Esophagus muscularis mucosa (tissue), 4 donors: ENCODE data around the gene NVL.

Experiments used
- EP300 ChIP-seq: sonication (generic); formaldehyde crosslinking; IDR thresholded peaks from one replicate; pipeline ENCODE4 v1.6.1; 2017; ENCODE audit warnings: antibody characterized with exemption
- POLR2A ChIP-seq: fragments of 450-650 bp; IDR thresholded peaks from one replicate; pipeline ENCODE4 v1.6.1; 2017; ENCODE audit warnings: antibody characterized with exemption, moderate library complexity, mild to moderate bottlenecking, low read depth
- POLR2AphosphoS5 ChIP-seq, 2 donors: sonication (generic); formaldehyde crosslinking; IDR thresholded peaks; one replicate each; pipeline ENCODE4 v1.6.1; 2017; ENCODE audit warnings: antibody characterized with exemption in 2 of 2
- TF ChIP-seq, protein P1 (sequence below), 3 experiments: fragments of 200-600 bp in 2 of 3; fragments of 450-650 bp in 1 of 3; sonication (generic) in 2 of 3; IDR thresholded peaks; one replicate each; pipeline ENCODE4 v1.5.1; 2017 to 2019; ENCODE audit warnings: antibody characterized with exemption in 3 of 3, mild to moderate bottlenecking in 2 of 3, moderate library complexity in 1 of 3

DNA sequence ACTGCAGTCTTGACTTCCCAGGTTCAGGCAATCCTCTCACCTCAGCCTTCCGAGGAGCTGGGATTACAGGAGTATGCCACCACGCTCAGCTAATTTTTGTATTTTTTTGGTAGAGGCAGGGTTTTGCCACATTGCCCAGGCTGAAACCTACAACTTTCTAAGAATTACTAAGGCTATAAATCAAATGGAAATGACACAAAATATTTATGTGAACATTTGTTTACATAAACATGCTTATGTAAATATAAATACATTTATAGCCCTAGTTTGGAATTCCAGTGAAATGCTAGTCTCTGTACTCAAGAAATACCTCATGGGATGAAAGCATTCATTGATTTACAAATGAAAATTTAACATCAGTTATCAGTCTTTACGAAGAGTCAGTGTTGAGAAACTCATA is 47.8 kb downstream of the NVL start:
- TF ChIP-seq, protein P1, sequence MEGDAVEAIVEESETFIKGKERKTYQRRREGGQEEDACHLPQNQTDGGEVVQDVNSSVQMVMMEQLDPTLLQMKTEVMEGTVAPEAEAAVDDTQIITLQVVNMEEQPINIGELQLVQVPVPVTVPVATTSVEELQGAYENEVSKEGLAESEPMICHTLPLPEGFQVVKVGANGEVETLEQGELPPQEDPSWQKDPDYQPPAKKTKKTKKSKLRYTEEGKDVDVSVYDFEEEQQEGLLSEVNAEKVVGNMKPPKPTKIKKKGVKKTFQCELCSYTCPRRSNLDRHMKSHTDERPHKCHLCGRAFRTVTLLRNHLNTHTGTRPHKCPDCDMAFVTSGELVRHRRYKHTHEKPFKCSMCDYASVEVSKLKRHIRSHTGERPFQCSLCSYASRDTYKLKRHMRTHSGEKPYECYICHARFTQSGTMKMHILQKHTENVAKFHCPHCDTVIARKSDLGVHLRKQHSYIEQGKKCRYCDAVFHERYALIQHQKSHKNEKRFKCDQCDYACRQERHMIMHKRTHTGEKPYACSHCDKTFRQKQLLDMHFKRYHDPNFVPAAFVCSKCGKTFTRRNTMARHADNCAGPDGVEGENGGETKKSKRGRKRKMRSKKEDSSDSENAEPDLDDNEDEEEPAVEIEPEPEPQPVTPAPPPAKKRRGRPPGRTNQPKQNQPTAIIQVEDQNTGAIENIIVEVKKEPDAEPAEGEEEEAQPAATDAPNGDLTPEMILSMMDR (IDR thresholded peaks at IDR 0.05): no peak
- TF ChIP-seq POLR2A (no peak), POLR2AphosphoS5 (IDR thresholded peaks at IDR 0.05) (no peak), EP300 (no peak)
